Inflammatory macrophage (primary cell): ENCODE measurements around the gene THSD4.

Source experiments
- DNase-seq, 2 donors: peaks; one replicate each; pipeline ENCODE4 v3.0.0-alpha.2; 2020 to 2022

The THSD4 gene

DNA sequence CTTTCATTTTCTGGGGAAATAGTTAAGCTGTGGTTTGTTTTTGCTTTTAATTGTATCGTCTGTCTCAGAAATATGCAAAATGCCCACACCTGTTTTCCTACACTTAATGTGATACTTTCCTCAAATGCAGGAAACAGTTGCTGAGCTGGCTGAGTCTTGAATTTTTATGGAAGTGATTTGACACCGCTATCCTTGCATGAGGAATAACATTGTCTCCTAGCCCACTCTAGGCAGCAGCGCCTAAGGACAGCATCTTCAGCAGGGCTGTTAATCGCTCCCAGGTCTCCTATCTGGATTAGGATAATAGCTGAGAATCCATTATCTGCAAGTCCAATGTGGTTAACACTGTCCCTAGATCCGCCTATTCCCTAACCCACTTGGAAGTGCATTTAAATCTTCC is 562.5 kb downstream of the THSD4 start:
- no peak for DNase-seq

GRCh38 chr15:71678191-71678590 is 562.9 kb downstream of the THSD4 start:
- DNase-seq, result no peak

DNA sequence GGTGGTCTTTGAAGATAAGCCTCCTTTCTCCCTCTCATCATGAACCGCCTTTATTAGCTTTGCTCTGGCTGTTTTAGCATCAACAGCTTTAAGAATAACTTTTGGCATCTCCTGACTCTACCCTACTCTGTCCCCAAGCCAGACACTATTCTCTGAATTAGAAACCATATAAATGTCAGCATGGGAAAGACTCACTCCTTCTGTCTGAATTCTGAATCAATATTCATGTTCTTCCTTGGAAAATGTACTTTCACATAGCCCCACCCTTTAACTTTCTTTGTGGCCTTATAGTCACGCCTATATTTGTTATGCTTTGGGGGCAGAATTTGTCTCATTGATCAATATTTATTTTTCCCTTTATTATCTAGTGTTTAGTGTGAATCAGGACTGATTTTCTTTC is 563.3 kb downstream of the THSD4 start:
- no peak for DNase-seq

DNA sequence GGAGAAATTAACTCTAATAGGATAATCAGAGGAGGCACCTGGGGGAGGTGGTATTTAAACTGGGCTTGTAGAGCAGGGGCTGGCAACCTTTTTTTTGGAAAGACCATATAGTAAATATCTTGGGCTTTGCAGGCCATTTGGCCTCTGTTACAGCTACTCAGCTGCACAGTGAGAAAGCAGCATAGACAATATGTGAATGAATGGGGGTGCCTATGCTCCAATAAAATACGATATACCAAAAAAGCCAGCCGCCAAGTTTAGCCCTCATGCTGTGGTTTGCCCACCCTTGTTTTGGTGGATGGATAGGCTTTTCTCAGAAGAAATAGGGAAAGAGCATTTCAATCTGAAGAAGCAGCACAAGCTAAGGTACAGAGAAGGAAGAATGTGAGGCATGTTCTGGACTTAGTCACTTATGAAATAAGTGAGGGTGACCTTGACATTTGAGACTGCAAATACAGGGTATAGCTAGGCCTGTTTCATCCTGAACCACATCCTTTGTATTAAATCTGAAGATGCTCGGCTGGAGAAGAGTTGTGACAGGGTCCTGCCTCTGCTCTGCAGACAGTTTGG is 564.0 kb downstream of the THSD4 start:
- DNase-seq, result no peak

- DNase-seq, result no peak
These were observed 564.6 kb downstream of the THSD4 start for GRCh38 chr15:71679793-71680353.

DNA sequence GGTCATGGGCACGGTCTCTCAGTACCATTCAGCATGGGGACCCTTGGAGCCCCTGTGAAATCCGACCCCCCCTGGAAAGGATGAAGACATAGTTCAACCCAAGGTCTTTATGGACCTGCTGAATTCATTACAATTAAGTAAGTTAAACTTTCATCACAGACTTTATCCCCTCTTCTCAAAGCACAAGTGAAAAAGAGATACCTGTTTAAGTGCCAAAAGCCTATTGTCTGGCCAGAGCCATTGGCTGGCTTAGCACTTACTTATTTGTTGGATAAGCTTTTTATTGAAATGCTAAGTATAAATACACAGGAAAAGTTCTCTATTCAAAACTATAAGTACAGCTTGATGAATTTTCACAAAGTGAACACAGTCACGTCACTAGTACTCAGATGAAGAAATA is 566.7 kb downstream of the THSD4 start:
- no peak for DNase-seq

- DNase-seq, result no peak
These were observed 568.4 kb downstream of the THSD4 start for GRCh38 chr15:71683411-71684274.

DNA sequence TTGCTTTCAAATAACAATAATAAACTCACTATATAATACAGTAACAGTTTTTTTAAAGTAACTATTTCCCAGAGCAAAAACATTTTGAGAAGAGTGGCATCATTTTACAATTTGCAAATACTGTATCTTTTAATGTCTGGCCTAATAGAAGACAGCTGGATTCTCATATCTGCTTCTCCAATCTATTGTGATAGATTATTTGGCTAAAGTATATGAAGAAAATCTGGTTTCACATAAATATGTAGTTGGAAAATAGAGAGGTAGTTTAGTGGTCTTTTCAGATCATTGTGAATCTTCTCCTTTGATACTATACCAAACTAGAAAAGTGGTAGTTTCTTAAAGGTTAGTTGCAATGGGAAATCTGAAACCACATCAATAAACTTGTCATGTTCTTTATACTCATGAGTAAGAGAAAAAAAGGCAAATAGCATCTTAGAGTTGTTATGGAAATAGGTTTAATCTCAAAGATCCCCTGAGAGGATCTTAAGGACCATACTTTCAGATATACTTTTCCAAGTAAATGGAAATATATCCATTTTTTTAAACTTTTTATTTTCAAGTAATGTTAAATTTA is 570.2 kb downstream of the THSD4 start:
- DNase-seq, result no peak

GRCh38 chr15:71686221-71687050 is 571.2 kb downstream of the THSD4 start:
- DNase-seq, result no peak

DNA sequence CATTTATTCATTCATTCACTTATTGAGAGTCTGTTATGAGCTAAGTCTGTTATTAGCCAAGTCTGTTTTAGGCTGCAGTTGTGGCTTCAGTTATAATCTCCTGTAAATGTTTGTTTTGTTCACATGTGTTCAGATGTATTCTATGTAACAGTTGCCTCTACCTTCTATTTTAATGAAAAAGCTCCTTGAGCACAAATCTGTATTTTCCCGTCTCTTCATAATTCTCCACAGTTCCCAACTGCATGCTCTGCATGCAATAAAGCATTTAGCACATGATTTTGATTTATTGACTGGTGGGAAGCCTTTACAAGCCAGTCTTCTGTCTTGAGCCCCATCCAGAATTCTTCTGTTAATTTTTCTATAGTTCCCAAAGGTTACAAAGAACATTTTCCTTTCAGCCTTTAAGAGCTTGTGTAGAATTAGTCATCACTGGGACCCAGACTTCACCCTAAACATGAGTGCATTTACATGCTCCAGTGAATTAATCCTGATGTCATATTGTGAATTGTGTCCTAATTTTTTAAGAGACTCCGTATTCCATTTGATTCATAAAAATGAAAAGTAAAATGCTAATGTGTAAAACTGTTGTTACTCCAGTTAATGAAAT is 572.7 kb downstream of the THSD4 start:
- DNase-seq, result no peak

GRCh38 chr15:71688509-71689094 is 573.3 kb downstream of the THSD4 start:
- DNase-seq, result no peak

DNA sequence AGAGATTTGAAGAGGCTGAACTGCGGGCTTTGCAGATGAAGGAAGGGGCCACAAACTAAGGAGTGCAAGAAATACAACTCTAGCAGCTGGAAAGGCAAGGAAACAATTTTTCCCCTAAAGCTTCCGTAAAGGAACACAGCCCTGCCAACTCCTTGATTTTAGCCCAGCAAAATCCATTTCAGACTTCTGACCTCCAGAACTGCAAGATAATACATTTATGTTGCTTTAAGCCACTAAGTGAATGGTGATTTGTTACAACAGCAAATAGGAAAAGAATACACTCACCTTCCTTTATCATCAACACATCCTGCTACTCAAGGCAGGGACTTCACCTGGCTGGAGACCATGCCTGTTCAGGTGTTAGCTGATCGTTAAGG is 575.8 kb downstream of the THSD4 start:
- no peak for DNase-seq

DNA sequence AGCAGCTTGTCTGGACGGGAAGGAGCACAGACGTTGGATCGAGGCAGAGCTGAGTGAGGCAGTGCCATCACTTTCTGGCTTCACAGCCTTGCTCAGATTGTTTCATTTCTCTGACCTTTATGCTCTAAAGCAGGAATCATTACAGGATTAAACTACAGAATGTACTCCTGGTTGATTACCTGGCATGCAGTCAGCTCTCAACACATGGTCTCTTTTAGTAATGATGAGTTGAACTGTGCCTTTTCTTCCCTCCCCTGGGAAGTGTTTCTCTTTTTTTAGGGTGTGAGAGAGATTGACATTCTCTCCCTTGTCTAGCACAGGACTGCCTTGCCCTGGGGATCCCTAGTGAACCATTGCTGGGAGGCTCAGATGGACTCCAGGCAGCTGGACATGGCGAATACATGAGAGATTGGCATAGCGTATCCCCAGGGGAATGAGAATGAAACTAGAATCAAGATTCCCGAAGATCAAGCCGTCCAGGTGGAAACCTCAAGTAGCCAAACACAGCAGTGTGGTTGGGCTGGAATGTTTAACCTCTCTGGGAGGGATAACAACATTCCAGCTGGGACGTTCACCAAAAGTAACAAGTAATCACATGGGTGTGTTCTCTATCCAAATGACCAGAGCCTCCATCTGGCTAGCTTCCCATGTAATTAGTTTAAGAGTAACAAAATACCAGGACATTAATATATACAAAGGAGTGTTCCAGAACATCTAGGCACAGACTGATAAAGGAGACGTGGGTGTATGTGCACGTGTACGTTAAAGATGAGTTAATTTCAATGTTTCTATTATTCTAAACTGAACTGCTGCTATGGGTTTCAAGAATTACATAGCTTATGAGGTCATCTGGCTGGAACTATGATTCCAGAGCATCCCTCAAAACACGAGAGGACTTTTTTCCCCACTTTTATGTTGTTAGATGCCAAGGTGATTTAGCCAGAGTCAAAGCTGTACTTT is 576.5 kb downstream of the THSD4 start:
- no peak for DNase-seq

DNA sequence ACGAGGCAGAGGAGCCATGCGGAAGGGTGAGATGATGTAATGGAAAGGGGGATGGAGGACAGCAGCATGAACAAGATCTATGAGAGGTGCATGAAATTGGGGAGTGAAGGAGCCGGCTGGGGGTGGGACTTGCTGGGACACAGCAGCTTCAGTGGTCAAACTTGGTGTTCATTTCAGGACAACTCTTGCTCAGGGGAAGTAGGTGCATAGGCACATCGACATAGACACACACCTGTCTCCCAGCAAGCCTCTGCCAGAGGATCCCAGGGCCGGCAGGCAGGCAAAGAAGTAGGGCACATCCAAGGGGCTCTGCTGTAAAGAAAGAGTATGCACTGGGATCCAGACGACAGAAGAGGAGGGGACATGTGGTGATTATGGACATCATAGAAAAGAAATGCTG is 582.0 kb downstream of the THSD4 start:
- DNase-seq, result no peak

GRCh38 chr15:71698030-71698429 is 582.8 kb downstream of the THSD4 start:
- DNase-seq, result no peak

DNA sequence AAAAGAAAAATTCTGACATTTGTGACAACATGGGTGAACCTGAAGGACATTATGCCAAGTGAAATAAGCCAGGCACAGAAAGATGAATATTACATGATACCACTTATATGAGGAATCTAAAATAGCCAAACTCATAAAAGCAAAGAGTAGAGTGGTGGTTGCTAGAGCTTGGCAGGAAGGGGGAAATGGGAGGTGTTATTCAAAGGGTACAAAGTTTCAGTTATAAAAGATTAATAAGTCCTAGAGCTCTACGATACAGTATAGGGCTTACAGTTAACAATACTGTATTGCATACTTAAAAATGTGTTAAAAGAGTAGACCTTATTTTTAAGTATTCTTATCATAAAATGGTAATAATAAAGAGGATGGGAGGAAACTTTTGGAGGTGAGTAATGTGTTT is 583.5 kb downstream of the THSD4 start:
- no peak for DNase-seq

DNA sequence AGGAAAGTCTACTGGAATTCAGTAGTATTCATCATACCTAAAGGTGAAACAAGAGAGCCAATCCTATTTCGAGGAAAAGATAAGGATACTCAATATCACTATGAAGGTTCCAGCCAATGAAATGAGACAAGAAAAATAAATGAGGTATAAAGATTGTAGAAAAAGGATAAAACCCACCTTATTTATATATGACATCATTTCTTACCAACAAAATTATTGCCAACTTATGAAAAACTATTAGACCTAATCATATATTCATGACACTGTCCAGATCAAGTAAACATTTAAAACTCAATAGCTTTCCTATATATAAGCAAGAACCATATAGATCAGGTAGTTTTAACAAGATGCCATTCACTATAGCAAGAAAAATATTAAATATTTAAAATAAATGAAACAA is 584.7 kb downstream of the THSD4 start:
- no peak for DNase-seq

GRCh38 chr15:71701808-71702207 is 586.5 kb downstream of the THSD4 start:
- DNase-seq, result no peak

- DNase-seq, result no peak
These were observed 587.2 kb downstream of the THSD4 start for GRCh38 chr15:71702496-71702895.

- no peak for DNase-seq
These were observed 589.9 kb downstream of the THSD4 start for GRCh38 chr15:71705151-71705550.
